Left forelimb (tissue), 1 donor: ENCODE data around the gene GORASP2.
A peak's percentile ranks its signal among the peaks of the same experiment; 100 is the strongest.

Experiments
- DNase-seq: peaks from one replicate; pipeline ENCODE4 v3.0.0-alpha.2; 2018; ENCODE audit warnings: low spot score

Gene GORASP2

GRCh38 chr2:170923799-170924198 lies 5.3 kb upstream of the GORASP2 start:
- no peak for DNase-seq

- DNase-seq: no peak
Observed at GRCh38 chr2:170924969-170925368, 4.1 kb upstream of the GORASP2 start.

GRCh38 chr2:170925923-170926322 lies 3.1 kb upstream of the GORASP2 start:
- DNase-seq: no peak

- no peak for DNase-seq
Observed at GRCh38 chr2:170926743-170927297, 2.2 kb upstream of the GORASP2 start.

- DNase-seq: no peak
Observed at GRCh38 chr2:170928036-170928823, 823 bp upstream of the GORASP2 start.

- DNase-seq: peak; percentile 70
Observed at GRCh38 chr2:170929686-170930050, 615 bp downstream of the GORASP2 start.

- no peak for DNase-seq
Observed at GRCh38 chr2:170930131-170930990, 1.3 kb downstream of the GORASP2 start.

GRCh38 chr2:170930991-170931266 lies 1.9 kb downstream of the GORASP2 start:
- no peak for DNase-seq

- DNase-seq: no peak
Observed at GRCh38 chr2:170932166-170932565, 3.1 kb downstream of the GORASP2 start.

GRCh38 chr2:170932948-170933347 lies 3.9 kb downstream of the GORASP2 start:
- no peak for DNase-seq

GRCh38 chr2:170937709-170938379 lies 8.8 kb downstream of the GORASP2 start:
- no peak for DNase-seq

- DNase-seq: no peak
Observed at GRCh38 chr2:170940066-170940465, 11.0 kb downstream of the GORASP2 start.

- no peak for DNase-seq
Observed at GRCh38 chr2:170942615-170943014, 13.6 kb downstream of the GORASP2 start.

GRCh38 chr2:170943041-170943440 lies 14.0 kb downstream of the GORASP2 start:
- no peak for DNase-seq

- DNase-seq: no peak
Observed at GRCh38 chr2:170943596-170943995, 14.5 kb downstream of the GORASP2 start.

GRCh38 chr2:170944545-170944944 lies 15.5 kb downstream of the GORASP2 start:
- no peak for DNase-seq

GRCh38 chr2:170949415-170949814 lies 20.4 kb downstream of the GORASP2 start:
- DNase-seq: no peak

GRCh38 chr2:170950221-170950761 lies 21.2 kb downstream of the GORASP2 start:
- DNase-seq: no peak

- no peak for DNase-seq
Observed at GRCh38 chr2:170953941-170954340, 24.9 kb downstream of the GORASP2 start.

GRCh38 chr2:170963386-170963785 lies 34.3 kb downstream of the GORASP2 start:
- DNase-seq: no peak

GRCh38 chr2:170965446-170966225 lies 36.6 kb downstream of the GORASP2 start:
- no peak for DNase-seq
